Measurements from ENCODE around the gene GOLGA6L1.

DNA sequence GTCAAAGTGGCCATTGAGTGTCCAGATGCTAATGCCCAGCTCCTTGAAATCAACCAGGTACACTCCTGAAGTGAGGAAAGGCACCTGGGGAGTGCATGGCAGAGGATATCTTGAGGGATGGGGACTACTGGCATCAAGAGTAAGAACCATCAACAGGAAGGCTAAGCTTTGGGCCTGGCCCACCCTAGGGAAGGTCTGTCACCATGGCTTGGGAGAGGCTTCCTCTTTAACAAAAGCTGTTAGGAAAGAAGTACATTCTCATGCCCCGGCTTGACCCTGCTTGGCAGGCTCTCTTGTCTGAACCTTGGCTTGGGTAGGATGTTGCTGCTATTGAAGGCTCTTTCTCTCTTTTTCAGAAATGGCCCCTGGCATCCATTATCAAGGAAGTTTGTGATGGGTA, 53.5 kb downstream of the GOLGA6L1 start:
- TF ChIP-seq, protein P1, sequence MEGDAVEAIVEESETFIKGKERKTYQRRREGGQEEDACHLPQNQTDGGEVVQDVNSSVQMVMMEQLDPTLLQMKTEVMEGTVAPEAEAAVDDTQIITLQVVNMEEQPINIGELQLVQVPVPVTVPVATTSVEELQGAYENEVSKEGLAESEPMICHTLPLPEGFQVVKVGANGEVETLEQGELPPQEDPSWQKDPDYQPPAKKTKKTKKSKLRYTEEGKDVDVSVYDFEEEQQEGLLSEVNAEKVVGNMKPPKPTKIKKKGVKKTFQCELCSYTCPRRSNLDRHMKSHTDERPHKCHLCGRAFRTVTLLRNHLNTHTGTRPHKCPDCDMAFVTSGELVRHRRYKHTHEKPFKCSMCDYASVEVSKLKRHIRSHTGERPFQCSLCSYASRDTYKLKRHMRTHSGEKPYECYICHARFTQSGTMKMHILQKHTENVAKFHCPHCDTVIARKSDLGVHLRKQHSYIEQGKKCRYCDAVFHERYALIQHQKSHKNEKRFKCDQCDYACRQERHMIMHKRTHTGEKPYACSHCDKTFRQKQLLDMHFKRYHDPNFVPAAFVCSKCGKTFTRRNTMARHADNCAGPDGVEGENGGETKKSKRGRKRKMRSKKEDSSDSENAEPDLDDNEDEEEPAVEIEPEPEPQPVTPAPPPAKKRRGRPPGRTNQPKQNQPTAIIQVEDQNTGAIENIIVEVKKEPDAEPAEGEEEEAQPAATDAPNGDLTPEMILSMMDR (IDR thresholded peaks at IDR 0.05; ENCODE audit: insufficient read depth, low read length) = no peak
- TF ChIP-seq, protein P2, sequence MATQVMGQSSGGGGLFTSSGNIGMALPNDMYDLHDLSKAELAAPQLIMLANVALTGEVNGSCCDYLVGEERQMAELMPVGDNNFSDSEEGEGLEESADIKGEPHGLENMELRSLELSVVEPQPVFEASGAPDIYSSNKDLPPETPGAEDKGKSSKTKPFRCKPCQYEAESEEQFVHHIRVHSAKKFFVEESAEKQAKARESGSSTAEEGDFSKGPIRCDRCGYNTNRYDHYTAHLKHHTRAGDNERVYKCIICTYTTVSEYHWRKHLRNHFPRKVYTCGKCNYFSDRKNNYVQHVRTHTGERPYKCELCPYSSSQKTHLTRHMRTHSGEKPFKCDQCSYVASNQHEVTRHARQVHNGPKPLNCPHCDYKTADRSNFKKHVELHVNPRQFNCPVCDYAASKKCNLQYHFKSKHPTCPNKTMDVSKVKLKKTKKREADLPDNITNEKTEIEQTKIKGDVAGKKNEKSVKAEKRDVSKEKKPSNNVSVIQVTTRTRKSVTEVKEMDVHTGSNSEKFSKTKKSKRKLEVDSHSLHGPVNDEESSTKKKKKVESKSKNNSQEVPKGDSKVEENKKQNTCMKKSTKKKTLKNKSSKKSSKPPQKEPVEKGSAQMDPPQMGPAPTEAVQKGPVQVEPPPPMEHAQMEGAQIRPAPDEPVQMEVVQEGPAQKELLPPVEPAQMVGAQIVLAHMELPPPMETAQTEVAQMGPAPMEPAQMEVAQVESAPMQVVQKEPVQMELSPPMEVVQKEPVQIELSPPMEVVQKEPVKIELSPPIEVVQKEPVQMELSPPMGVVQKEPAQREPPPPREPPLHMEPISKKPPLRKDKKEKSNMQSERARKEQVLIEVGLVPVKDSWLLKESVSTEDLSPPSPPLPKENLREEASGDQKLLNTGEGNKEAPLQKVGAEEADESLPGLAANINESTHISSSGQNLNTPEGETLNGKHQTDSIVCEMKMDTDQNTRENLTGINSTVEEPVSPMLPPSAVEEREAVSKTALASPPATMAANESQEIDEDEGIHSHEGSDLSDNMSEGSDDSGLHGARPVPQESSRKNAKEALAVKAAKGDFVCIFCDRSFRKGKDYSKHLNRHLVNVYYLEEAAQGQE (IDR thresholded peaks at IDR 0.05; ENCODE audit: insufficient replicate concordance, low read depth) = no peak
- TF ChIP-seq POLR2AphosphoS5 (IDR thresholded peaks at IDR 0.05; ENCODE audit: low read depth) (no peak), SPI1 (IDR thresholded peaks at IDR 0.05; ENCODE audit: borderline replicate concordance, low read depth) (no peak)
